Mesodermal cell (in vitro differentiated cells): ENCODE measurements around the gene AR.
"Not testable (repeated sequence)": the region's sequence is repeated elsewhere in the genome, so short reads cannot be mapped to it uniquely, and the experiment has no call there.

Experiments
- H3K27ac ChIP-seq: 2 replicates; pipeline ENCODE4 v1.7.0; 2013; ENCODE audit warnings: mild to moderate bottlenecking, low read depth, low read length, moderate library complexity; ENCODE audit not compliant: severe bottlenecking
- H3K36me3 ChIP-seq: 2 replicates; pipeline ENCODE4 v1.7.1; 2013; ENCODE audit warnings: mild to moderate bottlenecking, low read length, moderate library complexity; ENCODE audit not compliant: control insufficient read depth, insufficient read depth
- H3K4me1 ChIP-seq: one replicate; pipeline ENCODE4 v1.7.1; 2013; ENCODE audit warnings: mild to moderate bottlenecking, low read length; ENCODE audit not compliant: insufficient read depth, control insufficient read depth, poor library complexity, severe bottlenecking
- H3K4me3 ChIP-seq: 2 replicates; pipeline ENCODE4 v1.7.0; 2013; ENCODE audit warnings: low read length, control low read depth, mild to moderate bottlenecking; ENCODE audit not compliant: insufficient read depth, poor library complexity, severe bottlenecking; ENCODE audit errors: extremely low read depth
- H3K9me3 ChIP-seq: 2 replicates; pipeline ENCODE4 v1.7.1; 2013; ENCODE audit warnings: mild to moderate bottlenecking, low read length, moderate library complexity; ENCODE audit not compliant: control insufficient read depth
- WGBS, 2 experiments: methylation state at CpG; one replicate each; pipeline ENCODE4 v1.1.5; 2013; ENCODE audit warnings: missing lambda C conversion rate in 2 of 2; ENCODE audit not compliant: insufficient coverage in 2 of 2; 5-methylcytosine and 5-hydroxymethylcytosine counted together

The AR gene

DNA sequence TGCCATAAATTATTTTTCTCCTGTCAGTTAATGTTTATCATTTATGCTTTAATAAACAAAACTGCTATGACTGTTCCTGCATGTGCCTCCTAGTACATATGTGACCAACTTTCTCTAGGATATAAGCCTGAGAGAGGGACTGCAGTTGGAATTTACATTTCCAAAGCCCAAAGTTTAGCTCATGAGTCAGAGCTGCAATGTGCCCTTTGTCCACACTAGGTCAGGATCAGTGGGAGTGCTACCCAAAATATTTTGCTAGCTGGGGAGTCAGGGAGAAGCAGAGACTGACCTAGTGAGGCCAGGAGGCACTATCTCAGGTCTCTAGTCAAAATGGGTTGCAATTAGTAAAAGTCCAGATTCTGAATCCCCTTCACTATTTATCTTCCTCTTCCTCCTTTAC lies 92.7 kb downstream of the AR start:
- Histone ChIP-seq H3K27ac (no peak overlapping the region), H3K36me3 (no peaks in the 10 kb centered on the region), H3K4me1 (no peaks in the 10 kb centered on the region), H3K9me3 (no peaks in the 10 kb centered on the region), H3K4me3 (no peak overlapping the region)

DNA sequence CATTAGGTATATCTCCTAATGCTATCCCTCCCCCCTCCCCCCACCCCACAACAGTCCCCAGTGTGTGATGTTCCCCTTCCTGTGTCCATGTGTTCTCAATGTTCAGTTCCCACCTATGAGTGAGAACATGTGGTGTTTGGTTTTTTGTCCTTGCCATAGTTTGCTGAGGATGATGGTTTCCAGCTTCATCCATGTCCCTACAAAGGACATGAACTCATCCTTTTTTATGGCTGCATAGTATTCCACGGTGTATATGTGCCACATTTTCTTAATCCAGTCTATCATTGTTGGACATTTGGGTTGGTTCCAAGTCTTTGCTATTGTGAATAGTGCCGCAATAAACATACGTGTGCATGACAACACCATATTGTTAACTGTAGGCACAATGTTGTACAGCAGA lies 93.5 kb downstream of the AR start:
- not testable (repeated sequence) for H3K4me1 ChIP-seq, H3K9me3 ChIP-seq, H3K4me3 ChIP-seq, H3K27ac ChIP-seq, H3K36me3 ChIP-seq
- no CpG with 5 or more reads among the region's 3 CpGs for WGBS, 2 experiments

DNA sequence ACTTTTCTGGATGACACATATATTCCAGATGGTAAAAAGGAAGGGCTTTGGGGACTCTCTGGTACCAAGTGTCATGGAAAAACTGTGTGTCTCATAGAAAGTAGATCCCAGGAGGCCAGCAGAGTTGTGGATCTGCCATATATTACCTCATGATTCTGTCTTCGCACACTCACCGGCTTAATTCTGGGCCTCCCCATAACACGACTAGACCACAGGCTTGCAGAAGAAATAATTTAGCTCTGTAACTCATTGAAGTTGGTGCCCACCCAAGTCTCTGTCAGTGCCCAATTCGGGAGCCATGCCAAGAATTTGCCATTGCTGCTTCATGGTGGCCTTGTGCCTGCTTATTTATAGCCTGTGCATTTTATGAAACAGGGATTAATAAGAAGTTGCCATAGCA lies 104.5 kb downstream of the AR start:
- H3K27ac ChIP-seq = no peak overlapping the region
- no peaks in the 10 kb centered on the region for H3K4me1 ChIP-seq
- no peaks in the 10 kb centered on the region for H3K36me3 ChIP-seq

DNA sequence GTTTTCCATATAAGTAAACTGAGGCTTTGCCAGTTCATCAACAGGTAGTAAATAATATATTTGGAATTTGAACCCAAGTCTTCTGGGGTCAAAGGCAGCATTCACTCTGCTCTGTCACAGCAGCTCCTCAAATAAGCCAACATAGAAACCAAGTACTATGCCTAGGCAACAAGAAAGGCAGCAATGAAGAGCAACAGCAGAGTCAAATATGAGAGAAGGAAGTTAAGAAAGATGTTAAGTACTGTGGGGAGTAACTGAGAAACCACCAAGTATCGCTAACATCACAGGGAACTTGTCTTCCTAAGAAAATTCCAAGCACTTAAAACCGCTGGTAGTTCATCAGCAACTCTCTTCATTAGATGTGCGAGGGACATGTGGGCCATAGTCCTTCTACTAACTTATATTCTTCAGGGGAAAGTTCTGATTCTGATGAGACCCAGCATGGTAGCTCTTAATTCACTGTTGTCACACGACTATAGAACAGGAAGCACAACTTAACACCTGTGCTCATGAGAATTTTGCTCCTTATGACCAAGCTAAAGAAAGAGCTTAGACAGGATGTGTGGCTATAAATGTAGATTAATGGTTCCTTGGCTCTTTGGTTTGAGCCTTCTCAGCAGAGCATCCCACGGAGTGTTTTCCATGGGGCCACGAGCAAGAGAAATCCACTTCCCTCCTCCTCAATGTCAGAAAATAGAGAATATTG lies 107.8 kb downstream of the AR start:
- Histone ChIP-seq H3K36me3 (no peaks in the 10 kb centered on the region), H3K27ac (no peak overlapping the region), H3K9me3 (no peaks in the 10 kb centered on the region), H3K4me3 (no peak overlapping the region), H3K4me1 (no peaks in the 10 kb centered on the region)
- WGBS, 2 experiments = no CpG with 5 or more reads among the region's 6 CpGs

More for the DNA sequence above, 104.5 kb downstream of the AR start:
- Histone ChIP-seq H3K9me3 (no peaks in the 10 kb centered on the region), H3K4me3 (no peak overlapping the region)
- 100% methylated on average over 1 to 3 of the region's 4 CpGs for WGBS, 2 experiments

DNA sequence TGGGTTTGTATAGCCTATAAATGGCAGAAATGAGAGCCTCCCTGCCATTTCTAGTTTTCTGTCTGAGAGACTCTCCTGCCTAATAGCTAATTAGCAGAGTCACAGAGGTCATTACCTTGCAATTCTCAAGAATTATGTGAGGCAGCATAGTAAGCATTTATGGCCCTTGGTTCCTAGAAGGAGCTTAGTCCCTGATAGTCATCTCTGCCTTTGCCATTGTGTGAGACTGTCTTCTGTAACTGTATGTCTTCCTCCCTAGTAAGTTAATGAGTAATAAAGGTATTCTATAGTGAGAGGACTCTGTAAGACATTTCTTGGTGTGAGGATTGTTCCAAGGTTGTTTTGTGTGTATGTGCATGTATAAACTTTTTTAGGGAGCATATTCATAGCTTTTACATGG lies 108.7 kb downstream of the AR start:
- no peaks in the 10 kb centered on the region for H3K9me3 ChIP-seq
- H3K36me3 ChIP-seq = no peaks in the 10 kb centered on the region
- H3K27ac ChIP-seq = no peak overlapping the region
- no peaks in the 10 kb centered on the region for H3K4me1 ChIP-seq
- H3K4me3 ChIP-seq = no peak overlapping the region

DNA sequence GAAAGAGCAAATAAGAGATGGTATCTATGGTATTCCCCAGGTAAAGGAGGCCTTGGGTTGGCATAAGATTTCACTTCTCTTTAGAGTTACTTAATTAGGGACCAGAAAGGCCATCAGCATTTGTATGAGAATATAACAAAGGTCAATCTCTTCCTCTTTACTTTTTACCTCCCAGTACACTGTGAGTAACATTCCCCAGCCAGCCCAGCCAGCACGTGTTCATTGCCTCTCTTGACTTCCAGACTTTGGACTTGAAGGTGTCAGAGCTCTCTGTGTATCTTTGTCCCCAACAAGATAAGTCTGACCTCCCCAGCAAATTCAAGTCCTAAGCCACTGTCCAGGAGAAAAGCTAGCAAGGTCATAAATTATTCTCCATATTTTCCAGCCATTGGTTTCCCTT lies 110.5 kb downstream of the AR start:
- H3K4me3 ChIP-seq = no peak overlapping the region
- 60% methylated on average over 1 of the region's 1 CpG; no CpG with 5 or more reads in 1 of the 2 experiments for WGBS, 2 experiments
- no peaks in the 10 kb centered on the region for H3K9me3 ChIP-seq
- no peak overlapping the region for H3K27ac ChIP-seq
- H3K36me3 ChIP-seq = no peaks in the 10 kb centered on the region
- no peaks in the 10 kb centered on the region for H3K4me1 ChIP-seq

DNA sequence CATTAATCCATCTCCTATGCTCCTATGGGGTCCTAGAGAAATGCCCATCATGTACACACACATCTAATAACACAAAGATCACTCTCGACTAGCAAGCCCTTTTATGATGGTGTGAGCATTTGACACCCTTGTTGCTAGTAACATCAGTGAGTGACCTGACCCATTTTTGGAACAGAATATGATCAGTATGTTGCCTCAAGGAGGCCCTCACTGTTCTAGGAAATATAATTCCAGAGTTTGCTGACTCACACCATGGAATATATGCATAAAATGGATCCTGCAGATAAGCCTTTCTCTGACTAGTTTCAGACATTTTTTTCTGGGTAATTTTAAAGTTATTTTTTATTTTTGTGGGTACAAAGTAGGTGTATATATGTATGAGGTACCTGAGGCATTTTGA lies 121.8 kb downstream of the AR start:
- H3K4me3 ChIP-seq = no peak overlapping the region
- no CpG with 5 or more reads among the region's 1 CpG for WGBS, 2 experiments

DNA sequence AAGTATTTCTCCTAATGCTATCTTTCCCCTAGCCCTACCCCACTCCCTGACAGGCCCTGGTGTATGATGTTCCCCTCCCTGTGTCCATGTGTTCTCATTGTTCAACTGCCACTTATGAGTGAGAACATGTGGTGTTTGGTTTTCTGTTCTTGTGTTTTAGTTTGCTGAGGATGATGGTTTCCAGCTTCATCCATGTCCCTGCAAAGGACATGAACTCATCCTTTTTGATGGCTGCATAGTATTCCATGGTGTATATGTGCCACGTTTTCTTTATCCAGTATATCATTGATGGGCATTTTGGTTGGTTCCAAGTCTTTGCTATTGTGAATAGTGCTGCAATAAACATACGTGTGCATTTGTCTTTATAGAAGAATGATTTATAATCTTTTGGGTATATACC lies 126.9 kb downstream of the AR start:
- not testable (repeated sequence) for H3K9me3 ChIP-seq, H3K27ac ChIP-seq, H3K4me3 ChIP-seq, H3K36me3 ChIP-seq, H3K4me1 ChIP-seq
- 100% methylated on average over 1 of the region's 2 CpGs; no CpG with 5 or more reads in 1 of the 2 experiments for WGBS, 2 experiments

More for the DNA sequence above, 121.8 kb downstream of the AR start:
- Histone ChIP-seq H3K9me3 (no peaks in the 10 kb centered on the region), H3K27ac (no peak overlapping the region), H3K36me3 (no peaks in the 10 kb centered on the region), H3K4me1 (no peaks in the 10 kb centered on the region)

DNA sequence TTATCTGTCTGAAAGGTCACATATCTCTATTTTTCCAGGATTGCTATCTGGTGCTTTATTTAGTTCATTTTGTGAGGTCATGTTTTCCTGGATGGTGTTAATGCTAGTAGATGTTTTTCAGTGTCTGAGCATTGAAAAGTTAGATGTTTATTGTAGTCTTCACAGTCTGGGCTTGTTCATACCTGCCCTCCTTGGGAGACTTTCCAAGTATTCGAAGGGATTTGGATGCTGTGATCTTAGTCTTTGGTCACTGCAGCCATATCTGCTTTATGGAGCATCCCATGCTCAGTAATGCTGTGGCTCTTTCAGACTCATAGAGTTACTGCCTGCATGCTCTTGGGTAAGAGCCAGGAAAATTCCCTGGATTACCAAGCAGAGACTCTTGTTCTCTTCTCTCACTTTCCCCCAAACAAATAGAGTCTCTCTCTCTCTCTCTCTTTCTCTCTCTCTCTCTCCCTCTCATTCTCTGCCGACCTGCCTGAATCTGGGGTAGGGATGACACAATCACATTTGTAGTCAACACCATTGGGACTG lies 130.0 kb downstream of the AR start:
- H3K36me3 ChIP-seq = no peaks in the 10 kb centered on the region
- H3K4me3 ChIP-seq = no peak overlapping the region
- H3K4me1 ChIP-seq = no peaks in the 10 kb centered on the region
- no peak overlapping the region for H3K27ac ChIP-seq
- WGBS, 2 experiments = 86% methylated on average over 1 of the region's 2 CpGs; no CpG with 5 or more reads in 1 of the 2 experiments
- no peaks in the 10 kb centered on the region for H3K9me3 ChIP-seq

DNA sequence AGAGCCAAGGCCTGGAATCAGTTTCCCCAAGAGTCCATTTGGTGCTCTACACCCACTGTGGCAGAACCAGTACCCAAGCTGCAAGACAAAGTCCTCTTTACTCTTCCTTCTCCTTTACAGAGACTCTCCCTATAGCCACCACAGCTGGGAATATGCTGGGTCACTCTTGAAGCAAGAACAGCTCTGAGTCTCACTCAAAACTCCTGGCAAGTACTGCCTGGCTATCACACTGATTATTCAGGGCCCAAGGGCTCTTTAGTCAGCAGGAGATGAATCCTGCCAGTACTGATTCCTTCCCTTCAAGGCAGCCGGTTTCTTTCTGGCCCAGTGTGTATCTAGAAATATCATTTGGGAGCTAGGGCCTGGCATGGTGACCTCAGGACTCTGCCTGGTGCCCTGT lies 130.9 kb downstream of the AR start:
- no peaks in the 10 kb centered on the region for H3K4me1 ChIP-seq
- no peak overlapping the region for H3K4me3 ChIP-seq
- no peak overlapping the region for H3K27ac ChIP-seq
- no peaks in the 10 kb centered on the region for H3K36me3 ChIP-seq
- no peaks in the 10 kb centered on the region for H3K9me3 ChIP-seq
- 88% methylated on average over 1 of the region's 1 CpG; no CpG with 5 or more reads in 1 of the 2 experiments for WGBS, 2 experiments

DNA sequence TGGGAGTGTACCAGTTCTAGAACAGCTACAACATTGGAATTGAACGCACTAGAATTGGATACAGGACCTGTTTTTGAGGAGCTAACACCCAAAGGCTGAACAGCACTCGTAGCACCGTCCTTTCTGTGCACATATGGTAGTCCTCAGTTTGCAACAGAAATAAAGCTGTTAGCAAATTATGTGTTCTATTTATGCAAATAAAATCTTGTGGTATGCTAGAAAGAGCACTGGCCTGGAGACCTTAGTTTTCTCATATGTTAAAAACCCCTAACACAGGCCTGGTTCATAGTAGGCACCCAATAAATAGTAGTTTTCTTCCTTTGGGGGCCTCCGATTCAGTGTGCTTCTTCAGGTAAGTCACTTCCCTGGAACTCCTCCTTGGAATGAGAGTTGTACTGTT lies 140.3 kb downstream of the AR start:
- no peak overlapping the region for H3K27ac ChIP-seq
- no peaks in the 10 kb centered on the region for H3K36me3 ChIP-seq
- H3K9me3 ChIP-seq = no peaks in the 10 kb centered on the region
- no peak overlapping the region for H3K4me3 ChIP-seq
- WGBS, 2 experiments = 92 to 95% methylated on average over 3 of the region's 4 CpGs
- no peaks in the 10 kb centered on the region for H3K4me1 ChIP-seq
